Measurements from ENCODE around the gene FAR1.

- TF ChIP-seq FOSL2 (IDR thresholded peaks at IDR 0.05; ENCODE audit: borderline replicate concordance, low read depth) (no peak), MAX (IDR thresholded peaks at IDR 0.05; ENCODE audit: low read depth) (no peak), SIN3A (IDR thresholded peaks at IDR 0.05; ENCODE audit: borderline replicate concordance, low read depth, low read length) (no peak), RCOR1 (IDR thresholded peaks at IDR 0.05; ENCODE audit: low read length) (no peak), CTCF (IDR thresholded peaks at IDR 0.05) (no peak), POLR2AphosphoS5 (IDR thresholded peaks at IDR 0.05; ENCODE audit: low read depth, low read length) (no peak), RAD21 (IDR thresholded peaks at IDR 0.05; ENCODE audit: low read length) (no peak), REST (IDR thresholded peaks at IDR 0.05; ENCODE audit: low read depth, low read length) (no peak)
Measured at GRCh38 chr11:13635290-13635689, 33.2 kb upstream of the FAR1 start.

Measured in SK-N-SH (cell line).